Measurements from ENCODE around the gene ZSWIM9. TPM values are rescaled to one million over a fixed set of nuclear protein-coding genes. Genes with fewer than 3 reads are reported as not detected.

ZSWIM9 gene
- total RNA-seq, 1 donor from 2014 or later, result 1.6 TPM

DNA sequence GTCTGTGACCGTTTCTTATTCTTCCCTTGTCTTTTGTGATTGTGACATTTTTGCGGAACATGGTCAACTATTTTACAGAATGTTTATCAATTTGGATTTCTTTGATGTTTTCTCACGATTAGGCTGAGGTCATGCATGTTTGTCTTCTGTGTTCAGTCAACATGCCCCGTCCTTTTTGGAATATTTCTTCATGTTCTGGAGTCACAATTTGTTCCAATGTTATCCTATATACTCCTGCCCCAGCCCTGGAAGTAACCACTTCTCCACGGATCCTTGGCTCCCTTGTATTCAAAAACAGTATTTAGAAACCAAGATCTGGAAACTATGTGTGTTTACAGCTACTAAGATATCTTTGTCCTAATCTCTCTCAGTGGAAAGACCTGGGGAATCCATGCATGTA lies 75.6 kb downstream of the ZSWIM9 start:
- H3K4me3 ChIP-seq (ENCODE audit: low read depth, low read length), result no peak overlapping the region
- no peaks in the 10 kb centered on the region for H3K27me3 ChIP-seq (ENCODE audit: control insufficient read depth, insufficient read depth, low read length)
- DNase-seq (ENCODE audit: low read depth), result no peak
- TF ChIP-seq, protein P1, sequence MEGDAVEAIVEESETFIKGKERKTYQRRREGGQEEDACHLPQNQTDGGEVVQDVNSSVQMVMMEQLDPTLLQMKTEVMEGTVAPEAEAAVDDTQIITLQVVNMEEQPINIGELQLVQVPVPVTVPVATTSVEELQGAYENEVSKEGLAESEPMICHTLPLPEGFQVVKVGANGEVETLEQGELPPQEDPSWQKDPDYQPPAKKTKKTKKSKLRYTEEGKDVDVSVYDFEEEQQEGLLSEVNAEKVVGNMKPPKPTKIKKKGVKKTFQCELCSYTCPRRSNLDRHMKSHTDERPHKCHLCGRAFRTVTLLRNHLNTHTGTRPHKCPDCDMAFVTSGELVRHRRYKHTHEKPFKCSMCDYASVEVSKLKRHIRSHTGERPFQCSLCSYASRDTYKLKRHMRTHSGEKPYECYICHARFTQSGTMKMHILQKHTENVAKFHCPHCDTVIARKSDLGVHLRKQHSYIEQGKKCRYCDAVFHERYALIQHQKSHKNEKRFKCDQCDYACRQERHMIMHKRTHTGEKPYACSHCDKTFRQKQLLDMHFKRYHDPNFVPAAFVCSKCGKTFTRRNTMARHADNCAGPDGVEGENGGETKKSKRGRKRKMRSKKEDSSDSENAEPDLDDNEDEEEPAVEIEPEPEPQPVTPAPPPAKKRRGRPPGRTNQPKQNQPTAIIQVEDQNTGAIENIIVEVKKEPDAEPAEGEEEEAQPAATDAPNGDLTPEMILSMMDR (IDR thresholded peaks at IDR 0.05; ENCODE audit: insufficient read depth, low read length, poor library complexity, severe bottlenecking), result no peak
- no peaks in the 10 kb centered on the region for H3K36me3 ChIP-seq (ENCODE audit: control insufficient read depth, insufficient read depth, low read length)

DNA sequence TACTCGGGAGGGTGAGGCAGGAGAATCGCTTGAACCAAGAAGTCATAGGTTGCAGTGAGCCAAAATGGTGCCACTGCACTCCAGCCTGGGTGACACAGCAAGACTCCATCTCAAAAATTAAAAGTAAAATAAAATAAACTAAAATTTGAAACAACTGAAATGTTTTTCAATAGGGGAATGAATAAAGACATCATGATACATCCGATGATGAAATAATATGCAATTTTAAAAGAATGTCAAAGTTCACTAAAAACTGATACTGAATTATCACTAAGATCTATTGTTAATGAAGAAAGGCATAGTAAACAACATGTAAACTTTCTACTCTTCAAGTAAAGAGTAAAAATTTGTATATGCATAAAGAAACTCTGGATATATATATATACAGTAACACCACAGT lies 76.7 kb downstream of the ZSWIM9 start:
- no peaks in the 10 kb centered on the region for H3K27me3 ChIP-seq (ENCODE audit: control insufficient read depth, insufficient read depth, low read length)
- H3K4me3 ChIP-seq (ENCODE audit: low read depth, low read length), result no peak overlapping the region
- H3K36me3 ChIP-seq (ENCODE audit: control insufficient read depth, insufficient read depth, low read length), result no peaks in the 10 kb centered on the region
- DNase-seq (ENCODE audit: low read depth), result no peak
- TF ChIP-seq, protein P1 (IDR thresholded peaks at IDR 0.05; ENCODE audit: insufficient read depth, low read length, poor library complexity, severe bottlenecking), result no peak

Other genes starting within 250 kb of the ZSWIM9 start
- gene BSPH1, start 178.5 kb upstream of the ZSWIM9 start, total RNA-seq, result not detected in 2 replicates
- gene ELSPBP1, start 176.0 kb upstream of the ZSWIM9 start, total RNA-seq, result not detected in 2 replicates
- gene CABP5, start 126.6 kb upstream of the ZSWIM9 start, total RNA-seq, result not detected in 2 replicates
- 15.8 and 21.3 TPM in 2 replicates for gene PLA2G4C, start 59.9 kb upstream of the ZSWIM9 start, total RNA-seq
- gene LIG1, start 336 bp upstream of the ZSWIM9 start, total RNA-seq, result 15.0 and 17.6 TPM in 2 replicates
- 11.2 and 14.1 TPM in 2 replicates for gene CARD8, start 85.2 kb downstream of the ZSWIM9 start, total RNA-seq
- 3.0 and 4.0 TPM in 2 replicates for gene ZNF114, start 99.4 kb downstream of the ZSWIM9 start, total RNA-seq
- 30.7 and 32.5 TPM in 2 replicates for gene EMP3, start 154.9 kb downstream of the ZSWIM9 start, total RNA-seq
- gene TMEM143, start 193.3 kb downstream of the ZSWIM9 start, total RNA-seq, result 4.4 and 5.8 TPM in 2 replicates
- gene SYNGR4, start 193.7 kb downstream of the ZSWIM9 start, total RNA-seq, result 0.25 TPM in 1 of 2 replicates, not detected in the other
- 152 and 170 TPM in 2 replicates for gene KDELR1, start 220.9 kb downstream of the ZSWIM9 start, total RNA-seq
- gene GRIN2D, start 223.0 kb downstream of the ZSWIM9 start, total RNA-seq, result 0.21 and 0.63 TPM in 2 replicates